GM23338 (cell line): ENCODE results near the gene PRSS48. TPM values are rescaled to one million over a fixed set of nuclear protein-coding genes. Genes with fewer than 3 reads are reported as not detected.

ENCODE experiments used
- ATAC-seq: fragments of 200-7000 bp; cut with Tn5 transposase; 3 replicates; pipeline ENCODE4 v1.9.1; 2020
- DNase-seq: peaks from one replicate; pipeline ENCODE4 v3.0.0-alpha.2; 2015; ENCODE audit warnings: low spot score
- H2AFZ ChIP-seq: fragments of 200-600 bp; sonication (generic); 2 replicates; pipeline ENCODE4 v1.8.0; 2016; ENCODE audit warnings: antibody characterized with exemption, mild to moderate bottlenecking, moderate library complexity
- H3F3A ChIP-seq: fragments of 200-600 bp; sonication (generic); replicated peaks from 2 replicates; pipeline ENCODE4 v1.8.0; 2017; ENCODE audit warnings: antibody characterized with exemption, mixed run types, low read depth
- H3K27ac ChIP-seq: fragments of 200-600 bp; sonication (generic); 2 replicates; pipeline ENCODE4 v1.6.1; 2016; ENCODE audit warnings: low read depth
- H3K27me3 ChIP-seq: fragments of 200-600 bp; sonication (generic); 2 replicates; pipeline ENCODE4 v1.8.0; 2016; ENCODE audit warnings: mild to moderate bottlenecking, mixed run types, moderate library complexity; ENCODE audit not compliant: insufficient read depth
- H3K36me3 ChIP-seq: fragments of 200-600 bp; sonication (generic); 2 replicates; pipeline ENCODE4 v1.8.0; 2016; ENCODE audit warnings: mild to moderate bottlenecking; ENCODE audit not compliant: insufficient read depth
- H3K4me1 ChIP-seq: fragments of 200-600 bp; sonication (generic); 2 replicates; pipeline ENCODE4 v1.8.0; 2016; ENCODE audit warnings: mild to moderate bottlenecking, moderate library complexity; ENCODE audit not compliant: insufficient read depth
- H3K4me2 ChIP-seq: fragments of 200-600 bp; sonication (generic); 2 replicates; pipeline ENCODE4 v1.7.1; 2017; ENCODE audit warnings: mixed run types
- H3K4me3 ChIP-seq: fragments of 200-600 bp; sonication (generic); 2 replicates; pipeline ENCODE4 v1.6.1; 2016; ENCODE audit warnings: mixed run types
- H3K79me2 ChIP-seq: fragments of 200-600 bp; sonication (generic); replicated peaks from 2 replicates; pipeline ENCODE4 v1.8.0; 2017; ENCODE audit warnings: mild to moderate bottlenecking; ENCODE audit not compliant: insufficient read depth
- H3K9me2 ChIP-seq: fragments of 200-600 bp; sonication (generic); 2 replicates; pipeline ENCODE4 v1.8.0; 2017; ENCODE audit not compliant: insufficient read depth
- H4K20me1 ChIP-seq: fragments of 200-600 bp; sonication (generic); replicated peaks from 2 replicates; pipeline ENCODE4 v1.8.0; 2017; ENCODE audit warnings: mild to moderate bottlenecking; ENCODE audit not compliant: insufficient read depth
- H3K27ac Mint-ChIP-seq: 2 replicates; pipeline ENCODE4 v1.8.0; 2020; ENCODE audit warnings: inconsistent platforms, mild to moderate bottlenecking, moderate library complexity, mixed read lengths
- H3K27me3 Mint-ChIP-seq: 3 replicates; pipeline ENCODE4 v1.8.0; 2022; ENCODE audit warnings: low read depth, mild to moderate bottlenecking, moderate library complexity, mixed read lengths, inconsistent platforms; ENCODE audit not compliant: insufficient read depth, poor library complexity
- H3K36me3 Mint-ChIP-seq: 3 replicates; pipeline ENCODE4 v1.8.0; 2021; ENCODE audit warnings: low read depth, mild to moderate bottlenecking, inconsistent platforms, moderate library complexity, mixed read lengths
- H3K4me1 Mint-ChIP-seq: 3 replicates; pipeline ENCODE4 v1.8.0; 2020; ENCODE audit warnings: mild to moderate bottlenecking, inconsistent platforms, mixed read lengths
- H3K4me3 Mint-ChIP-seq: 3 replicates; pipeline ENCODE4 v1.8.0; 2021; ENCODE audit warnings: moderate library complexity, mild to moderate bottlenecking, inconsistent platforms, mixed read lengths
- H3K9me3 Mint-ChIP-seq: 3 replicates; pipeline ENCODE4 v1.8.0; 2020; ENCODE audit warnings: moderate library complexity, mild to moderate bottlenecking, inconsistent platforms, mixed read lengths
- CREB1 ChIP-seq: fragments of 250-450 bp; sonication (Bioruptor Pico); IDR thresholded peaks from 2 replicates; pipeline ENCODE4 v1.5.0; 2020; ENCODE audit warnings: low read depth, mild to moderate bottlenecking, moderate library complexity
- CTCF ChIP-seq, 2 experiments: fragments of 200-600 bp in 1 of 2; sonication (generic) in 1 of 2; conservative IDR thresholded peaks; 2 replicates each; pipeline versions ENCODE4 v1.5.1 to v1.6.1; 2016 to 2017; ENCODE audit warnings: antibody characterized with exemption in 2 of 2, low read depth in 2 of 2, mild to moderate bottlenecking in 2 of 2, moderate library complexity in 1 of 2
- ETS1 ChIP-seq: IDR thresholded peaks from 2 replicates; pipeline ENCODE4 v1.6.1; 2016; ENCODE audit warnings: antibody characterized with exemption
- EZH2 ChIP-seq: fragments of 200-600 bp; sonication (generic); IDR thresholded peaks from one replicate; pipeline ENCODE4 v1.8.0; 2017; ENCODE audit warnings: antibody characterized with exemption, mild to moderate bottlenecking, low read depth; ENCODE audit not compliant: unreplicated experiment
- EZH2phosphoT487 ChIP-seq: fragments of 200-600 bp; sonication (generic); IDR thresholded peaks from one replicate; pipeline ENCODE4 v1.8.1; 2018; ENCODE audit warnings: antibody characterized with exemption; ENCODE audit not compliant: unreplicated experiment
- JUNB ChIP-seq: IDR thresholded peaks from one replicate; pipeline ENCODE4 v1.6.1; 2016; ENCODE audit warnings: antibody characterized with exemption; ENCODE audit not compliant: unreplicated experiment
- POLR2AphosphoS5 ChIP-seq: IDR thresholded peaks from 2 replicates; pipeline ENCODE4 v1.6.1; 2016; ENCODE audit warnings: antibody characterized with exemption, low read depth
- REST ChIP-seq: IDR thresholded peaks from one replicate; pipeline ENCODE4 v1.6.1; 2018; ENCODE audit warnings: antibody characterized with exemption; ENCODE audit not compliant: unreplicated experiment
- STAT1 ChIP-seq: IDR thresholded peaks from one replicate; pipeline ENCODE4 v1.6.1; 2016; ENCODE audit warnings: antibody characterized with exemption; ENCODE audit not compliant: unreplicated experiment
- ZNF114 ChIP-seq: fragments of 250-450 bp; sonication (Bioruptor Pico); IDR thresholded peaks from 2 replicates; pipeline ENCODE4 v1.5.0; 2020; ENCODE audit warnings: mild to moderate bottlenecking, moderate library complexity
- ZNF331 ChIP-seq: fragments of 250-450 bp; sonication (Bioruptor Pico); IDR thresholded peaks from 2 replicates; pipeline ENCODE4 v1.5.0; 2020; ENCODE audit warnings: low read depth, mild to moderate bottlenecking, moderate library complexity
- ZNF462 ChIP-seq: fragments of 250-450 bp; sonication (Bioruptor Pico); IDR thresholded peaks from 2 replicates; pipeline ENCODE4 v1.5.0; 2020; ENCODE audit warnings: mild to moderate bottlenecking, moderate library complexity
- polyA plus RNA-seq: library from polyadenylated mRNA; unstranded; fragments of >200 nt; fragmentation: Nextera tagmentation; extraction: Ambion mirVana; gene quantifications from 2 replicates; pipeline ENCODE4 v1.2.1, GENCODE V29; 2016
- total RNA-seq: library from RNA; depleted of rRNA; stranded (reverse); fragments of >200 nt; shearing (Covaris generic); gene quantifications from 2 replicates; pipeline ENCODE4 v1.2.3, GENCODE V29; 2014

The PRSS48 gene
- total and polyA plus RNA-seq, 2 experiments from 2014 or later = 0.36 TPM; not detected in 1

- TF ChIP-seq ETS1 (no peak), EZH2phosphoT487 (no peak), CREB1 (CRISPR knock-in tag) (no peak), REST (no peak), STAT1 (no peak), CTCF (conservative IDR thresholded peaks at IDR 0.05; ENCODE audit: low read depth in 2 of 2) (no peak), ZNF331 (CRISPR knock-in tag) (no peak), EZH2 (no peak), POLR2AphosphoS5 (no peak), ZNF114 (CRISPR knock-in tag) (no peak), JUNB (no peak)
Observed at GRCh38 chr4:151313306-151314009, 36.5 kb downstream of the PRSS48 start (continued).

GRCh38 chr4:151314010-151314355 lies 37.0 kb downstream of the PRSS48 start:
- H3K9me2 ChIP-seq = 0 out of 2 replicates have a peak, but pooled peaks cover 5% of the 10 kb centered on the region
- Mint-ChIP-seq H3K4me1 (peaks cover 34% of the 10 kb centered on the region), H3K27ac (no peak overlapping the region), H3K4me3 (no peak overlapping the region), H3K36me3 (peaks cover 15% of the 10 kb centered on the region; the same call in 2 of the 3 replicates), H3K9me3 (peaks cover 3% of the 10 kb centered on the region; the same call in 1 of the 3 replicates), H3K27me3 (no peaks in the 10 kb centered on the region)
- no peak overlapping the region for H2AFZ ChIP-seq
- H3K4me2 ChIP-seq = peak overlapping the region; percentile 37; the same call in 1 of the 2 replicates
- no peak for DNase-seq
- H3K4me3 ChIP-seq = no peak overlapping the region
- peaks cover 15% of the 10 kb centered on the region; the same call in 1 of the 2 replicates for H3F3A ChIP-seq
- ATAC-seq = no peak
- H3K27ac ChIP-seq = peak overlapping the region; percentile 22; the same call in 1 of the 2 replicates
- H4K20me1 ChIP-seq = peaks cover 28% of the 10 kb centered on the region
- H3K4me1 ChIP-seq = peaks cover 27% of the 10 kb centered on the region
- H3K36me3 ChIP-seq = no peaks in the 10 kb centered on the region; the same call in 1 of the 2 replicates
- no peaks in the 10 kb centered on the region for H3K27me3 ChIP-seq
- H3K79me2 ChIP-seq = peaks cover 100% of the 10 kb centered on the region
- TF ChIP-seq CREB1 (CRISPR knock-in tag) (no peak), ZNF114 (CRISPR knock-in tag) (no peak), EZH2 (no peak), ZNF462 (CRISPR knock-in tag) (no peak), JUNB (no peak)
